DMS153 treated with DMSO at 0.1 percent for 48 hours (cell line): ENCODE data around the gene ING3.

Source experiments
- DNase-seq: peaks from one replicate; lab custom pipeline; 2025; ENCODE audit not compliant: unreplicated experiment; lab: John Stamatoyannopoulos, UW

Gene ING3

DNA sequence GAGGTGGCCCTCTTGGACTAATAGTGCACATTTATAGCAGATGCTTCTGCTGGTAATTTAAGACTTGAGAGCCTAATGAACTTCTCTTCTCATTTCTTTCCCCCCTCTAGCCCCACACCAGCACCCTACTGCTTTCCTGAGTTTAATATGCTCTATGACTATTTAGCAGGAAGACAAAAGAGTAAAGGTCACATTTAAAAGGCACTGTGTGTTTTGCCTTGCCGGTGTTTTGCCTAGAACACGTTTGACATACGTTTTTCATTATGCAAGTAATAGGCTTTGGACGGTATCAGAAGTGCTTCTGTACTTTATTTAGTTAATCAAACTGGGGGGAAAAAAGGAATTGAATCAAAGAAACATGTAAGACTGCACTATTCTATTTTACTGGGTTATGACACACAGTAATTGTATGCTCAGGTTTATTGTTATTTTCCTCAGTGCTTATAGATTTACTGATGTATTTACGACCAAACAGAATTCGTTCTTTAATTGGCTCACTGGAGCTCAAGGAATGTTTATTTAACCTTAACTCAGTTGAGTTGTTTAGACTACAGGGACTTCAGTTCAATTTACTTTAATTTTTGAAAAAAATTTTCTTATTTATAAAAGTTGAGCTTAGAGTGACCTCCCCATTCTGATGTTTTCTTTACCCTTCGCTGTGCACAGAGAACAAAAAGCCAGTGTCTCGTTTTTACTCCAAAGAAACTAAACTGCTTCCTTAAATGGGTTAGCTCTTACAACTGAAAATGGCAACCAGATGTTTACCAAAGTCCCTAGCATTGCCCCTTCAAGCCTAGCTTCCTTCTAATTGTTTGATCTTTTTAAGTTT lies 73.3 kb downstream of the ING3 start:
- no peak for DNase-seq

DNA sequence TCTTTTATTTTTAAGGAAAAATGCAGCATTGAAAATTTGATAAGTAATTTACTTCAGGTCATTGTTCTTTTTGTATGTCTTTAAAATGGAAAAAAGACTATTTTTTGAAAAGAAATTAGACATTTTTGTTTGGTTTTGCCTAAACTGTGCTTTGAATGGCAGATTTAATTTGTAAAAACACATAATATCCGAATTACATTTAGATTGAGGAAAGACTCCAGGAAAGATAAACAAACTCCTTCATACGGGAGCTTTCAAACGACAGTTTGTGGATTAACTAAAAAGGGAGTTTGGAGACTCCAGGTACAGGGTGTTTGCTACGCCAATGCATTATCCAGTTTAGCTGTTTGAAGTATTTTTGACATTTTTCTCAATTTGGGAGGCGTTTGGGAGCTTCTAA lies 74.0 kb downstream of the ING3 start:
- no peak for DNase-seq

DNA sequence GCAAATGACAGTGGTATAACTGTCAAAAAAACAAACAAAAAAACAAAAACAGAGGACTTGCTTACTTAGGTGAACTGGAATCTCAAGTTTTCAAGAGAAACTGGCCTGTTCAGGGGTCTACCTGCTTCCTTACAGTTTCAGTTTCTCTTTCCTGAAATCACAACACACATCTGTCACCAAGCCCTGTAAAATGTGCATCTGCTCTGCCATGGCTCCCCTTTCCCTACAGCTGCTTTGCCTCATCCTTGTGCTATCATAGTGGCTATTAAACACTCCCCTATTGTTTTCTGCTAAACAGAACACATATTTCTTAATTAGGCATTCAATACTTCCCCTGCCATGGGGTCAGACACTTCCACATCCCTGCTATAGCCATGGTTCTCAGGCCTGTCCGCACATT lies 75.6 kb downstream of the ING3 start:
- no peak for DNase-seq

DNA sequence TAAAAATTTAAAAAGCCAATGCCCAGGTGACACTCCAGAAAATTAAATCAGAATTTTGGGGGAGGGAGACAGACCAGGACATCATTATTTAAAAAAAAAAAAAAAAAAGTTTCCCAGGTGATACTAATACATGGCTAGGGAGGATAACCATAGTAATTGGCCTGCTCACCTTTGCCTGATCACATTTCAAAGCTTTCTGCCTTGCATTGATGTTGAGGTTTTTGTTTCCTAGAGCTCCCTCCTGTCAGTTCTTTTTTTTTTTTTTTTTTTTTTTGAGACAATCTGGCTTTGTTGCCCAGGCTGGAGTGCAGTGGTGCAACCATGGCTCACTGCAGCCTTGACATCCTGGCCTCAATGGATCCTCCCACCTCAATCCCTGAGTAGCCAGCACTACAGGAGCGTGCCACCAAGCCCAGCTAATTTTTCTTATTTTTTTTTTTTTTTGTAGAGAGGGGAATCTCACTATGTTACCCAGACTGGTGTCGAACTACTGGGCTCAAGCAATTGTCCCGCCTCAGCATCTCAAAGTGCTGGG lies 76.1 kb downstream of the ING3 start:
- no peak for DNase-seq
